ENCODE measurements around the gene USH1C. TPM values are rescaled to one million over a fixed set of nuclear protein-coding genes. Genes with fewer than 3 reads are reported as not detected.

Gene USH1C
- total and polyA plus RNA-seq, 2 of the 13 experiments (the other 11 are each of a cell fraction or from before 2014, with no cell fraction given) = not detected

DNA sequence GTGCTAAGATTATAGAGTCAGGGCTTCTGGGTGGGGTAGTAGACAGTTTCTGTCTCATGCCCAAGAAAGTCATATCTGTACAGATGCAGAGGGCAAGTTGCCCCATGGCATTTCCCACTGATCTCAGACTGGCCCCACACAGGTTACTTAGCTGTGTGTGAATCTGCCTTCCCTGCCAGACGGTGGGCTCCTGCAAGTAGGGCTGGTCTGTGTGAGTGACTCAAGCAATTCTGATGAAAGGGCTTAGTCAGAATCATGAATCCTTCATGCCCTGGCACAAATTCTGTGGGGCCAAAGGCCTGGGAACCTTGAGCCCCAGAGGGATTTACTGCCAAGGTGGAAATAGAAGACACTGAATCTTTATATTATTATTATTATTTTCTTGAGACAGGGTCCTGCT is 30.4 kb downstream of the USH1C start (continued):
- TF ChIP-seq PCBP2 (optimal IDR thresholded peaks at IDR 0.05; ENCODE audit: low read depth, low read length, poor library complexity, severe bottlenecking) (no peak), MEIS2 (CRISPR knock-in tag; IDR thresholded peaks at IDR 0.05) (no peak), ZNF10 (CRISPR knock-in tag; IDR thresholded peaks at IDR 0.05; ENCODE audit: borderline replicate concordance, low read depth) (no peak), ZNF160 (CRISPR knock-in tag; IDR thresholded peaks at IDR 0.05) (no peak)
- TF ChIP-seq, protein P1, sequence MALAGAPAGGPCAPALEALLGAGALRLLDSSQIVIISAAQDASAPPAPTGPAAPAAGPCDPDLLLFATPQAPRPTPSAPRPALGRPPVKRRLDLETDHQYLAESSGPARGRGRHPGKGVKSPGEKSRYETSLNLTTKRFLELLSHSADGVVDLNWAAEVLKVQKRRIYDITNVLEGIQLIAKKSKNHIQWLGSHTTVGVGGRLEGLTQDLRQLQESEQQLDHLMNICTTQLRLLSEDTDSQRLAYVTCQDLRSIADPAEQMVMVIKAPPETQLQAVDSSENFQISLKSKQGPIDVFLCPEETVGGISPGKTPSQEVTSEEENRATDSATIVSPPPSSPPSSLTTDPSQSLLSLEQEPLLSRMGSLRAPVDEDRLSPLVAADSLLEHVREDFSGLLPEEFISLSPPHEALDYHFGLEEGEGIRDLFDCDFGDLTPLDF (CRISPR knock-in tag; IDR thresholded peaks at IDR 0.05) = no peak

DNA sequence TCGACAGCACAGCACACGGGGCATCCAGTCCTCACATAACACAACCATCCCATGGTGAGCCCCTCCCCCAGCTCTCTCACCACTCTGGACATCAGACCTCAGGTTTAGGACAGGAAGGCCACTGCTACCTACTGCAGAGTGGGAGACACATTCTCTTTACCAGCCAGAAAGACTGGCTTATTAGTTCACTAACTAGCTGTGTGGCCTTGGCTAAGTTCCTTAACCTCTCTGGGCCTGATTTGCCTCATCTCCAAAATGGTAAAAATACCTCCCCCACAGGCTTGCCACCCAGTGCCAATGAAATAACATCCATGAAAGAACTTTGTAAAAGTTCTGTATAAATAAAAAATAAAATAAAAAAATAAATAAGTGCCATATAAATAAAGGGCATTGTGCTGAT is 32.1 kb downstream of the USH1C start:
- Histone ChIP-seq H3K27ac (ENCODE audit: extremely low read length, insufficient read depth, low read length) (no peak overlapping the region), H4K20me1 (ENCODE audit: insufficient read depth, low read length) (no peaks in the 10 kb centered on the region), H3K27me3 (ENCODE audit: control insufficient read depth in 1 of 2, insufficient read depth in 2 of 2, low read length in 2 of 2) (peaks cover 0 to 1% of the 10 kb centered on the region in 2 experiments; a peak in 2 of 5 replicates), H3K79me2 (ENCODE audit: insufficient read depth, low read length) (no peaks in the 10 kb centered on the region), H3K4me2 (ENCODE audit: low read depth, low read length) (no peak overlapping the region), H3K4me1 (ENCODE audit: insufficient read depth, low read length) (no peaks in the 10 kb centered on the region), H3K36me3 (replicated peaks in 1 of 2; ENCODE audit: control insufficient read depth in 1 of 2, insufficient read depth in 2 of 2, low read length in 2 of 2) (no peaks in the 10 kb centered on the region), H3K9ac (ENCODE audit: insufficient read depth, low read depth, low read length) (no peak overlapping the region), H3K9me3 (ENCODE audit: low read length) (no peaks in the 10 kb centered on the region), H3K4me3 (replicated peaks in 1 of 3; ENCODE audit: insufficient read depth in 1 of 3, low read depth in 2 of 3, low read length in 3 of 3) (no peak overlapping the region), H2AFZ (ENCODE audit: low read length) (no peak overlapping the region)
- no peak for DNase-seq (ENCODE audit: low spot score)
- POLR2A ChIA-PET = no interaction called here
- intact Hi-C loops (cut with micrococcal nuclease; ENCODE audit: unreplicated experiment) (no loop called here), in situ Hi-C loops (cut with HindIII; ENCODE audit: extremely low pct_ligation_motif_present, low pct_unique_long_range_greater_than_20kb) (loop anchor here (25.0 kb wide), 1 partner anchor 275 kb away; no protein-coding TSS in a partner anchor)
- no peak for TF ChIP-seq NFATC3 (CRISPR knock-in tag; IDR thresholded peaks at IDR 0.05)
- peak; percentile 64; the same call in 1 of the 2 replicates for TF ChIP-seq ZNF768 (CRISPR knock-in tag; IDR thresholded peaks at IDR 0.05)
- WGBS (ENCODE audit: low lambda C conversion rate) = 5% methylated on average over 2 of the region's 2 CpGs
- ATAC-seq = no peak
- FAIRE-seq = no peak
- CTCF ChIA-PET (ENCODE audit: low intra/inter-chr PET ratio, low total read pairs) = no interaction called here
- no TSS peak for BruUV-seq (replicated peaks)
